ENCODE measurements around the gene ACADL.

Gene ACADL

GRCh38 chr2:210169516-210170195 lies 55.6 kb downstream of the ACADL start:
- no peak for DNase-seq (ENCODE audit: low read depth)

DNA sequence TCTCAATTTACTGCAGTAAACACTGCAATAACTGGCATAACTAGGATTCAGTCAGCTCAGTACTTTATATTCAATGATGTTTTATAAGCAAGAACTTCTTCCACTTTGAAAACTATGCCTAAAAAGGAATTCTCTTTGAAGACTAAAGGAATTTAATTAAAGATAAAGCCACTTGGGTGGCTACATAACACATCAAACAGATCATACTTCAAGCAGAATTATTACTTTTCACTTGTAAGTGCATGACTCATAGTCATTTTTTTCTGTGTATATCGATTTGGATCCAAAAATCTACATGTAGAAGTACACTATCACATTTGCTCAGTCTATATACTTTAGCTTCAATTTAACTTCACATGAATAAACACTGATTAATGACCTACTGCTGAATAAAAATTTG lies 58.0 kb downstream of the ACADL start:
- DNase-seq (ENCODE audit: low read depth), result no peak

DNA sequence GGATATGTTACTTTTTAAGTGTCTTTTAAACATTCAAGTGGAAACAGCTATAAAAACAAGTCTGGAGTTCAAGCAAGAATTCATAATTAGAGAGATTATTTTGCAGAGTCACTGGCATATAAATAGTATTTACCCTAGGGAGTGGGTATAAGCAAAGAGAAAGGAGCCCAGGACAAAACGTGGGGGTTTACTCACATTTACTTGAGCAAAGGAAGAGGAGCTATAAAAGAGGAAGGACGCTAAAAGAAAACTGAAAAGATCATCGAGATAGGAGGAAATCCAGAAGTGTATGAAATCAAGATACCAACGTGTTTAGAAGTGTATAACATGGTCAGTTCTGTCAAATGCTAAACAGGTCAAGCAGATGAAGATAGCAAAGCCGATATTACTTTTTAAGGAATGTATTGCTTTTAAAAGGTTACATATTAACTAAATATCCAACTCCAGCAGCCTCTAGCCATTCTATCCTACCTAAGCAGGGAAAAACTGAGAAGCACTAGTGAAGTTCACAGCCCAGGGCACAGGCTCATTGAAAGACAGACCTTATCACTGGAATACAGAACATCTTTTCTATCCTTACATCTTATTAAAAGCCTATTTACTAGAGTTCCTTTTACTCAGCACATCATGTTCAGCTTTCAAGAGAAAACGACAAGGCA lies 62.7 kb downstream of the ACADL start:
- no peak for DNase-seq (ENCODE audit: low read depth)

- DNase-seq (ENCODE audit: low read depth), result no peak
Measured at GRCh38 chr2:210159059-210159458, 66.2 kb downstream of the ACADL start.

DNA sequence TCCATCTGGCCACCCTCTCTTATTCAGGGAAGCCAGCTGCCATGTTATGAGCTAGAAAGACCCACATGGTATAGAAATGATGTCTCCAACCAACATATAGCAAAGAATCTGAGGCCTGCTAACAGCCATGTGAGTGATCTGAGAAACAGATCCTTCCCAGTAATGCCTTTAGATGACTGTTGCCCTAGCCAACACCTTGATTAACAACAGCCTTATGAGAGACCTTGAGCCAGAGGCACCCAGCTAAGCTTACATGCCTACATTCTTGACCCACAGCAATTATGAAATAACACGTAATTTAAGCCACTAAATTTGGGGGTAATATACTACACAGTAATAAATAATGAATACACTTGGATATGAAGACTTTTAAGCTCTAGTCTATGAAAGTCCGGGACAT lies 67.0 kb downstream of the ACADL start:
- no peak for DNase-seq (ENCODE audit: low read depth)

- no peak for DNase-seq (ENCODE audit: low read depth)
Measured at GRCh38 chr2:210157526-210157925, 67.7 kb downstream of the ACADL start.

DNA sequence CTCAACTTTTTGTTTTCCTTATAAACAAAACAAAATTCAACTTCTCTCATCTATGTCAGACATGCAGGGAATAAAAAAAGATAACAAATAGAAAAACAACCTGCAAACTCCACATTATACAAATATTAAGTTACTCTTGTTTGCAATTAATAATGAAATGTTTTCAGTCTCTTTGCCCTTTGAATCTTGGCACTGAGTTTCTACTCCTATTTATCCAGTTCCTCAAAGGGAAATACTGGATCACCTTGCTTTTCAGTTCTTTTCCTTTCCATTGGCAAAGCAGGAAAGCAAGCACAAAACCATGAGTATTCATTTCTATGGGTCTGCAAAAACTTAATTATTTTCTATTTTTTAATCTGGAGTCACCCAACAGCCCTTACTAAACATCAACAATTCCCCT lies 77.6 kb downstream of the ACADL start:
- no peak for DNase-seq (ENCODE audit: low read depth)

Measured in stimulated activated CD8-positive, alpha-beta memory T cell treated with anti-CD3 and anti-CD28 coated beads, Interleukin-4, amount 100 ng/mL, for 24 hours (primary cell).